ENCODE data around the gene MYOD1. TPM values are rescaled to one million over a fixed set of nuclear protein-coding genes. Genes with fewer than 3 reads are reported as not detected.

MYOD1 gene
- polyA plus RNA-seq, 1 experiment: not detected

DNA sequence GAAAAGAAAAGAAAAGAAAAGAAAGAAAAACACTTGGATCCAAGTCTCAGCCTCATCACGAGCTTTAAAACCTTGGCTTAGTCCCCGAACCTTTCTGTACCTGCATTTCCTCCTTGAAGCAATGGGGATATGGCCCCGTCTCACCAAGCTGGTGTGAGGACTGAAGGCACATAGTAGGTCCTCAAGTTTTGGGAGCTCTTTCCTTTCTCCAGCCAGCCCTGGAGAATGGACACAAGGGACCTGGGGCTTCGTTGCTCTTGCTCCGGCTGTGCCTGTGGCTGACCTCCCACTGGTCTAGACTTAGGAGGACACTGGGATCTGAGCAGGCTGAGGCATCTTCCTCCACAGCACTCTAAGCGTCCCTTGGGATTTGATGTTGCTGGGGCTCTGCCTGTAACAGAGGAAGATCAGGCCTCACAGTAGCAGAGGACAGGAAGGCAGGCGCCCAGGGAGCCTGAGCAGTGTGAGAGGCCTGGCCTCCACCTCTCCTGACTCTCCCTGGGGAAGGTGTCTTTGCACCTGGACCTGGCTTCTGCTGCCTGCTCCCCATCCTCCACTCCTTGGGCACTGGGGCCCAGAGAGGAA, 48.0 kb downstream of the MYOD1 start:
- Histone ChIP-seq H3K27ac (ENCODE audit: low read depth, low read length) (no peak overlapping the region), H3K4me3 (ENCODE audit: low read depth, low read length) (no peak overlapping the region), H3K9me3 (ENCODE audit: control insufficient read depth, insufficient read depth, low read length) (peaks cover 5% of the 10 kb centered on the region; the same call in 1 of the 2 replicates), H3K27me3 (ENCODE audit: control insufficient read depth, insufficient read depth, low read length) (no peaks in the 10 kb centered on the region)
- ChIA-PET POLR2A (no interaction called here), CTCF (interaction anchor here (0.6 to 2.3 kb wide), 6 partner anchors 36 to 384 kb away, joined by 3 to 11 read pairs (median 5); no protein-coding TSS in a partner anchor)
- TF ChIP-seq, protein P1, sequence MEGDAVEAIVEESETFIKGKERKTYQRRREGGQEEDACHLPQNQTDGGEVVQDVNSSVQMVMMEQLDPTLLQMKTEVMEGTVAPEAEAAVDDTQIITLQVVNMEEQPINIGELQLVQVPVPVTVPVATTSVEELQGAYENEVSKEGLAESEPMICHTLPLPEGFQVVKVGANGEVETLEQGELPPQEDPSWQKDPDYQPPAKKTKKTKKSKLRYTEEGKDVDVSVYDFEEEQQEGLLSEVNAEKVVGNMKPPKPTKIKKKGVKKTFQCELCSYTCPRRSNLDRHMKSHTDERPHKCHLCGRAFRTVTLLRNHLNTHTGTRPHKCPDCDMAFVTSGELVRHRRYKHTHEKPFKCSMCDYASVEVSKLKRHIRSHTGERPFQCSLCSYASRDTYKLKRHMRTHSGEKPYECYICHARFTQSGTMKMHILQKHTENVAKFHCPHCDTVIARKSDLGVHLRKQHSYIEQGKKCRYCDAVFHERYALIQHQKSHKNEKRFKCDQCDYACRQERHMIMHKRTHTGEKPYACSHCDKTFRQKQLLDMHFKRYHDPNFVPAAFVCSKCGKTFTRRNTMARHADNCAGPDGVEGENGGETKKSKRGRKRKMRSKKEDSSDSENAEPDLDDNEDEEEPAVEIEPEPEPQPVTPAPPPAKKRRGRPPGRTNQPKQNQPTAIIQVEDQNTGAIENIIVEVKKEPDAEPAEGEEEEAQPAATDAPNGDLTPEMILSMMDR (IDR thresholded peaks at IDR 0.05; ENCODE audit: low read depth, low read length): no peak
- DNase-seq (ENCODE audit: low read depth, low spot score): no peak

DNA sequence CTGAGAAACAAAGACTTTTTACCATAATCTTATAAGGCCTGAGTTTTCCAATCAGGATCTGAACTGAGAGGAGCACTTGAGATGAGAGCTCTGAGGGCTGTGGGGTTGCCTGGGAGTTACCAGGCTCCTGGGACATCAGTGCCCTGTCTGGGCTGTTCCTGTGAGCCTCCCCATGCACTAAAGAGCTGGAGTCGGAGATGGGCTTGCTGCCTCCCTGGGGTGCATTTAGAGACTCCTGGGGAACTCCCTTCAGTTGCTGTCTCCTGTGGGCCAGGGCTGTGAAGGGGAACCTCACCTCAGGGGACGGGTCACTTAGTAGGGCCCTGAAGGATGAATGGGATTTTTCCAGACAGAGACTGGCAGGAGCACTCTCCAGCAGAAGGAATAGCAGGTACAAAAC, 48.5 kb downstream of the MYOD1 start:
- H3K4me3 ChIP-seq (ENCODE audit: low read depth, low read length): no peak overlapping the region
- POLR2A ChIA-PET: no interaction called here
- CTCF ChIA-PET: interaction anchor here (1.8 to 4.5 kb wide), 4 partner anchors 37 to 211 kb away, joined by 7 to 38 read pairs (median 20); no protein-coding TSS in a partner anchor
- no peaks in the 10 kb centered on the region for H3K27me3 ChIP-seq (ENCODE audit: control insufficient read depth, insufficient read depth, low read length)
- no peak overlapping the region for H3K27ac ChIP-seq (ENCODE audit: low read depth, low read length)
- TF ChIP-seq, protein P1 (IDR thresholded peaks at IDR 0.05; ENCODE audit: low read depth, low read length): no peak
- DNase-seq (ENCODE audit: low read depth, low spot score): no peak
- peaks cover 5% of the 10 kb centered on the region; the same call in 1 of the 2 replicates for H3K9me3 ChIP-seq (ENCODE audit: control insufficient read depth, insufficient read depth, low read length)

DNA sequence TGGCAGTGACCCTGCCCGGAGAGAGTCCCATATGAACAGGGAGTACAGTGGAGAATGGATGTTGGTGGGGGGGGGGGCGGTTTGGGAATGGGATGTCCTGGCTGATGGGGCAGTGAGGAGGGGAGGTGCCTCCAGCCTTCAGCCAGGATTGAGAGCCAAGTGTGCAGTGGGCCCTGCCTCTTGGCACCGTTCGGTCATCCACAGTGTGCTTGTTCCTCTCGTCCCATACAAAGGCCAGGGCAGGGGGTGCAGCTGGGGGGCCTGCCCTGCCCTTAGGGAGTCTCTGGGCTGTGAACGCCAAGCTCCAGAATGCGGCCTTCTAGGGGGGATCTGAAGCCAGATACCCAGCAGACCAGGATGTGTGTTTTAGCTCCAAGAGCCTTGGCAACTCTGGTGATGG, 49.2 kb downstream of the MYOD1 start:
- POLR2A ChIA-PET: no interaction called here
- H3K9me3 ChIP-seq (ENCODE audit: control insufficient read depth, insufficient read depth, low read length): peaks cover 5% of the 10 kb centered on the region; the same call in 1 of the 2 replicates

GRCh38 chr11:17769218-17769617, 49.8 kb downstream of the MYOD1 start:
- TF ChIP-seq, protein P1 (IDR thresholded peaks at IDR 0.05; ENCODE audit: low read depth, low read length): no peak
- ChIA-PET CTCF (interaction anchor here (4.0 to 4.5 kb wide), 2 partner anchors 203 to 209 kb away, joined by 32 to 38 read pairs; no protein-coding TSS in a partner anchor), POLR2A (no interaction called here)
- H3K27ac ChIP-seq (ENCODE audit: low read depth, low read length): no peak overlapping the region
- no peak overlapping the region for H3K4me3 ChIP-seq (ENCODE audit: low read depth, low read length)
- peaks cover under 1% of the 10 kb centered on the region for H3K27me3 ChIP-seq (ENCODE audit: control insufficient read depth, insufficient read depth, low read length)
- peaks cover 5% of the 10 kb centered on the region; the same call in 1 of the 2 replicates for H3K9me3 ChIP-seq (ENCODE audit: control insufficient read depth, insufficient read depth, low read length)
- no peak for DNase-seq (ENCODE audit: low read depth, low spot score)

More for the DNA sequence above, 49.2 kb downstream of the MYOD1 start:
- DNase-seq (ENCODE audit: low read depth, low spot score): no peak
- TF ChIP-seq, protein P1 (IDR thresholded peaks at IDR 0.05; ENCODE audit: low read depth, low read length): no peak
- Histone ChIP-seq H3K27ac (ENCODE audit: low read depth, low read length) (no peak overlapping the region), H3K27me3 (ENCODE audit: control insufficient read depth, insufficient read depth, low read length) (no peaks in the 10 kb centered on the region), H3K4me3 (ENCODE audit: low read depth, low read length) (no peak overlapping the region)
- CTCF ChIA-PET: interaction anchor here (2.2 to 4.5 kb wide), 3 partner anchors 38 to 210 kb away, joined by 7 to 38 read pairs (median 32); no protein-coding TSS in a partner anchor

GRCh38 chr11:17770048-17770652, 50.8 kb downstream of the MYOD1 start:
- H3K4me3 ChIP-seq (ENCODE audit: low read depth, low read length): no peak overlapping the region
- H3K9me3 ChIP-seq (ENCODE audit: control insufficient read depth, insufficient read depth, low read length): peaks cover 5% of the 10 kb centered on the region; the same call in 1 of the 2 replicates
- ChIA-PET CTCF (interaction anchor here (1.0 to 4.5 kb wide), 6 partner anchors 36 to 217 kb away, joined by 3 to 38 read pairs (median 5); partner anchors contain the start of gene KCNC1), POLR2A (no interaction called here)
- H3K27ac ChIP-seq (ENCODE audit: low read depth, low read length): no peak overlapping the region
- H3K27me3 ChIP-seq (ENCODE audit: control insufficient read depth, insufficient read depth, low read length): peaks cover 6% of the 10 kb centered on the region
- DNase-seq (ENCODE audit: low read depth, low spot score): no peak
- TF ChIP-seq, protein P1 (IDR thresholded peaks at IDR 0.05; ENCODE audit: low read depth, low read length): no peak
